ENCODE results near the gene FAM98C.

DNA sequence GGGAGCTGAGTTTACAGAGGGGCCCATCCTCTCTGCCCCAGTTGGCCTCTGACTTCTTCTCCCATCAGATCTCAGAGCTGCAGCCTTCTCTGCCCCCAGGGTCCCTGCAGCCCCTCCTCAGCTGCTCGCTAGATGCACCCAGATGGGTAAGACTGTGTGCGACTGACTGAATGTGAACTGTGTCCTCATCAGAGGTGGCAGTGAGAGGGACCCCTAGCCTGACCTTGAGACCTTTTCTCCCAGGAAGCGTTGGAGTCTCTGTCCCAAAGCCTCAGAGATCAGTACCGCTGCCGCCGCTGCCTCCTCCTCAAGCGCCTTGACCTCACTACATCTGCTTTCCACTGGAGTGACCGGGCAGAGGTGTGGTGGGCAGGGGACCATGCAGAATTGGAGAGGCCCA, 2.4 kb downstream of the FAM98C start:
- TF ChIP-seq, protein P1, sequence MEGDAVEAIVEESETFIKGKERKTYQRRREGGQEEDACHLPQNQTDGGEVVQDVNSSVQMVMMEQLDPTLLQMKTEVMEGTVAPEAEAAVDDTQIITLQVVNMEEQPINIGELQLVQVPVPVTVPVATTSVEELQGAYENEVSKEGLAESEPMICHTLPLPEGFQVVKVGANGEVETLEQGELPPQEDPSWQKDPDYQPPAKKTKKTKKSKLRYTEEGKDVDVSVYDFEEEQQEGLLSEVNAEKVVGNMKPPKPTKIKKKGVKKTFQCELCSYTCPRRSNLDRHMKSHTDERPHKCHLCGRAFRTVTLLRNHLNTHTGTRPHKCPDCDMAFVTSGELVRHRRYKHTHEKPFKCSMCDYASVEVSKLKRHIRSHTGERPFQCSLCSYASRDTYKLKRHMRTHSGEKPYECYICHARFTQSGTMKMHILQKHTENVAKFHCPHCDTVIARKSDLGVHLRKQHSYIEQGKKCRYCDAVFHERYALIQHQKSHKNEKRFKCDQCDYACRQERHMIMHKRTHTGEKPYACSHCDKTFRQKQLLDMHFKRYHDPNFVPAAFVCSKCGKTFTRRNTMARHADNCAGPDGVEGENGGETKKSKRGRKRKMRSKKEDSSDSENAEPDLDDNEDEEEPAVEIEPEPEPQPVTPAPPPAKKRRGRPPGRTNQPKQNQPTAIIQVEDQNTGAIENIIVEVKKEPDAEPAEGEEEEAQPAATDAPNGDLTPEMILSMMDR (IDR thresholded peaks at IDR 0.05 in 8 of 11, conservative IDR thresholded peaks at IDR 0.05 in 3 of 11): no peak
- TF ChIP-seq POLR2A (IDR thresholded peaks at IDR 0.05): no peak
- peak in 1 of 3 donors; percentile 8 for TF ChIP-seq POLR2AphosphoS5 (IDR thresholded peaks at IDR 0.05)

Data from spleen (tissue), 7 donors.